NCI-H2029 (cell line): ENCODE results near the gene PKD2L1.
A peak's percentile ranks its signal among the peaks of the same experiment; 100 is the strongest.

ENCODE experiments used
- DNase-seq: peaks from one replicate; lab custom pipeline; 2025; lab: John Stamatoyannopoulos, UW

Gene PKD2L1

DNA sequence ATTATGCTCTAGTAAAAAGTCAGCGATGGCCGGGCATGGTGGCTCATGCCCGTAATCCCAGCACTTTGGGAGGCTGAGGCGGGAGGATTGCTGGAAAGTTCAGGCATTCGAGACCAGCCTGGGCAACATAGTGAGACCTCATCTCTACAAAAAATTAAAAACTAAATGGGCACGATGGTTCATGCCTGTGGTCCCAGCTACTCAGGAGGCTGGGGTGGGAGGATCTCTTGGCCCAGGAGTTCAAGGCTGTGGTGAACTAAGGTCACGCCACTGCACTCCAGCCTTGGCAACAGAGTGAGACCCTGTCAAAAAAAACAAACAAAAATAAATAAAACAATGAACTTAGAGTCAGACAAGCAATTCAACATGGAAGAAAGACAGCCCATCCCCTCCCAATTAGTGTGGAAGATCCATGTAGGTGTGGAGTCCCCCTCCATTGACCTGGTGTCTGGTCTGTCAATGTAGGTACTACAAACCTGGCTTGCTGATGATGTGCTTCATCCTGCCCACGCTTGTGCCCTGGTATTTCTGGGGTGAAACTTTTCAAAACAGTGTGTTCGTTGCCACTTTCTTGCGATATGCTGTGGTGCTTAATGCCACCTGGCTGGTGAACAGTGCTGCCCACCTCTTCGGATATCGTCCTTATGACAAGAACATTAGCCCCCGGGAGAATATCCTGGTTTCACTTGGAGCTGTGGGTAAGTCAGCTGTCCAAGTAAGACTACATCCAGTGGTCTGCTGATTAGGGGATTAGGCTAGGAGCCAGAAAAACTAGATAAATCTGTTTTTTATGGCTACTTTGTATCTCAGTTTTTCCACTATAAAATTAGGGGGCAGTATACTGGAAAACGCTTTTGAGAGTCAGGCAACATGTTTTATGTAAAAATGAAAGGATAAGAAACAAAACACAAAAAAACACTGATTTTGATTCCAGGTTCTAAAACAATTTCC lies 26.3 kb upstream of the PKD2L1 start:
- no peak for DNase-seq

DNA sequence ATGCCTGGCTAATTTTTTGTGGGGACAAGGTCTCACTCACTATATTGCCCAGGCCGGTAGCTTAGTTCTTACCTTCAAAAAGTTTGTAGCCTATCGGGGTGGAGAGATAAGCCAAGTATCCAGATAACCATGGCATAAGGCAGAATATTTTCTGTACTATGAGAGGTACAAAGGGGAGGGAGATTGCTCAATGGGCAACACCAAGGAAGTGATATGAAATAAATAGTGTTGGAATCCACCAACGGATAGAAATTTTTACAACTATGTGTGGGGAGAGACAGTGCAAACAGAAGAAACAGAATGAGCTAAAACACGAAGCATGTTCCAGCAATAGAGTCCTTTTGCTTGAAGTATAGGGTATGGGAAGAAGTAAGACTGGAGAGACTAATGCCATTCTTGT lies 25.1 kb upstream of the PKD2L1 start:
- no peak for DNase-seq

DNA sequence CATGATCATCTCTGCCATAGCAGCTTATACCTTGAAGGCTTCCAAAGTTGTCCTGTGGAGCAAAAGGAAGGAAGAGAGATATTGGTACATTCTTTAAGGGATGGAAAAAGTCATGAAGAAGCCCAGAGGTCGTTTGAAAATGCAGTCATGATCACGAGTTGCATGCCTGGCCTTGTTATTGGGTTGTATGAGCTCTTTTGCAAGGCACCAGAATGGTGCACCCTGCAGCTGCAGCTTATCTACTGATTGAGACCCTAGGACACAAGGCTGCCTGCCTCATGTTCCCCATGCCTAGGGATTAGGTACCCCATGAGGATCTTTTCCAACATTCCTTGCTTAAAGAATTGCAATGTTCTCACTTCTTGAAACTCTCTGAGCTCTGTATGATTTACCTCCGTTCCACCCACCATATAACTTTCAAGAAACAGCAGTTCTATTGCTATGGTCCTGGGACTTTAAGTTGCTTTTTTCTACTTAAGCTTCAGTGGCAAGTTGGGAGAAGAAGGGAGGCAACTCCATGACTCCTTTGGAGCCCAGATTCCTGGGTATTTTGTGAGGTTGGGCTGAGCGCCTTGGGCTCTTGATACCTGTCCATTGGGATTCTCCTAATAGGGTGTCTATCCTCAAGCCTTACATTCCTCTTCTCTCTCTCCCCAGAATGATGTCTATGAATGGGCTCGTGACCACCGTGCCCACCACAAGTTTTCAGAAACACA lies 23.9 kb upstream of the PKD2L1 start:
- DNase-seq = no peak

DNA sequence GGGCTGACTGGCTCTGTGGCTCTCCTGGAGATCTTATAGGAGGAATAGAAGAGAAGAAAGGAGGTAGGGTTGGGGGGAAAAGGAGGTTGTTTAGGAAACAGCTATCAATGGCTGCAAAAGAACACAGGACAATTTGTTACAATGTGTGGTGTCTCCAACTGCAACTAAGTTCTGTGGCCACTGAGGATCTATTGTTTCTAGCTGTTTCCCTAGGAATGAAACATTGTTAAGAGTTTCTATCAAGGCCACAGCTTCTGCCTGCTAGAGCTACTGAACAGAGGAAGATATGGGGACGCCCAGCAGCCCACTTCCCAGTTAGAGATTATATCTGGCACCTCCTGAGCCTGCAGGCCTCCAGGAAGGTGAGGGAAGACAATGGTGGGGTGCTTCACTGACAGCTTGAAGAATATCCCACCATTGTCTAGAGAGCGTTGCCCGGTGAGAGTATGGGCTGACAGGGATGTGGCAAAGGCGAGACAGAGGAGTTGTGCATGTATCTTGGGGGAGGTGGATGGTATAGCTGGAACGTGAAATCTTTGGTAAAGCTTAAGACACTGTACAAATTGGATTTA lies 21.0 kb upstream of the PKD2L1 start:
- no peak for DNase-seq

DNA sequence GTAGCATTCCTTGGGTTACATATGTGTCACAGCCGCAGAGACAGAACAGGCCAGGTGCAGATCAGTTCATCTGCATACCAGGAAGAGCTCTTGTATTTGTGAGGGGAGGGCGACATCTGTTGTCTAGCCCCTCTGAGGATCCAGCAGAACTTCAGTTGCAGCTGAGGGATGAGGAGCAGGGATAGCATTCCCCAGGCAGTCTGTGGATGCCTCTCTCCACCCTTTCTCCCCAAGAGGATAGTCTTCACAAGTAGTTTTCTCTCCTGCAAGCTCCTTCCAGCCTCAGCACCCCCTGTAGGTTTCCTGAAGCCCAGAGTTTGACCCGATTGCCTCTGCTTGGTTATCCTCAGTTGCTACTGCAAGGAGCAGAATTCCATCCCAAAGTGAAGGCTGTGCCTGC lies 19.6 kb upstream of the PKD2L1 start:
- no peak for DNase-seq

DNA sequence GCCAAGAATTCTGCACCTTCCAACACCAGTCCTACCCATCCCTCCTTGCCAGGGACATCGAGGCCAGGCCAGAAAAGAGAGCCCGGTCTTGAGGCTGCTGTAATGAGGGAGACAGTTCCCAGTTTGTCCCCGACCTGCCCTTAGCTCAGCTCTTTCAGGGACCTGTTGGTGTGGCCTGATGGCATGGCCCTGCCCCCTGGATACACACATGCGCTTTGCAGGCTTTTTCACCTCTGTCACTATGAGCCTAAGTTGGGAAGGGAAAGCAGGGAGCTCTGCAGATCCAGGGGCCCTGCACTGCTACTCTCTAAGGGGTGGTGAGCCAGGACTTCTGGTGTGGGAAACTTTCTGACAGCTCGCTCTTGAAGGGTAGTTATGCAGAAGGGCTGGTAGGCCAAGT lies 19.1 kb upstream of the PKD2L1 start:
- no peak for DNase-seq

DNA sequence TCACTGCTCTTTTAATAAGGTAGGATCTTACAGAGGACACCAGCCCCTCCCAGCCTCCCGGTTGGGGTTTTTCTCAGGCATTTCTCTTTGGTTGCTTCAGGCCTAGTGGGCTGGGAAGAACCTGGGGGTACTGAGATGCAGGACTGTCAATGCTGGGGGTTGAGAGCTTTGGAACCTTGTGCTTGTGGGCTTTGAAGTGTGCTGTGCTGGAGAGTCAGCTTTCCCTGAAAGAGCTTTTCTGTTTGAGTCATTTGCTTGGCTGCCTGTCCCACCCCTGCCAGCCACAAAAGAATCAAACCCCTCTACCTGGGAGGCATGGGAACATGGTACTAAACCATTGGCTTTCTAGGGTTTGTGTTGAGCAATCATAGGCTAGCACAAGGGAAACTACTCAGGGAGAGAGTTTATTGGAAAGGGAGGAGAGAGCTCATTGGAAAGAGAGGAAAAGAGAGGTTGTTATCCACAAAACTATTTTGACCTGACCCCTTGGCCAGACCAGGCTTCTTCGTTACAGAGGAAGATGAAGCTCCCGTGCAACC lies 18.4 kb upstream of the PKD2L1 start:
- DNase-seq = no peak

DNA sequence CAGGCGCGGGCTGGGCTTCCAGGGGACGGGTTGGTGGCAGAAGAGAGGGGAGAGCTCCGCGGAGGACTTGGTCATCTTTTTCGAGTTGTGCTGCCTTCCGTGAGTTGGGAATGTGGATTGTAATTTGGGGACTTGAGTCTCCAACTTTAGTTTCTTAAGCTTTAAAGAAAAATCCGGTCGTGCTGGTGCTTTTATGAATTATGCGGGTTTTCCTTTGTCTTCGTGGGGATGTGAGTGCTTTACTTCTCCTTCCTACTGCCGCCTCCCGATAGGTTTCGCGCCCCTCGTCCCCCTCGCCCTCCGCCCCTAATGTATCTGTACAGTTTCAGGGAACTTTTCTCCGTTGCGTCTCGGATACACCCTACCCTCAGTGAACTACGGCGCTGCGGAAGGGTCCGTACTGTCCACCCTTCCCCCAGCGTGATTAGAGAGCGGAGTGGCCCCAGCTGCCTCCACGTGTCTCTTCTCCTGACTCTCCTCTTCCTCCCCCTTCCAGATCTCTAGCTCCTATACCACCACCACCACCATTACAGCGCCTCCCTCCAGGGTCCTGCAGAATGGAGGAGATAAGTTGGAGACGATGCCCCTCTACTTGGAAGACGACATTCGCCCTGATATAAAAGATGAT lies 17.7 kb upstream of the PKD2L1 start:
- DNase-seq = no peak

DNA sequence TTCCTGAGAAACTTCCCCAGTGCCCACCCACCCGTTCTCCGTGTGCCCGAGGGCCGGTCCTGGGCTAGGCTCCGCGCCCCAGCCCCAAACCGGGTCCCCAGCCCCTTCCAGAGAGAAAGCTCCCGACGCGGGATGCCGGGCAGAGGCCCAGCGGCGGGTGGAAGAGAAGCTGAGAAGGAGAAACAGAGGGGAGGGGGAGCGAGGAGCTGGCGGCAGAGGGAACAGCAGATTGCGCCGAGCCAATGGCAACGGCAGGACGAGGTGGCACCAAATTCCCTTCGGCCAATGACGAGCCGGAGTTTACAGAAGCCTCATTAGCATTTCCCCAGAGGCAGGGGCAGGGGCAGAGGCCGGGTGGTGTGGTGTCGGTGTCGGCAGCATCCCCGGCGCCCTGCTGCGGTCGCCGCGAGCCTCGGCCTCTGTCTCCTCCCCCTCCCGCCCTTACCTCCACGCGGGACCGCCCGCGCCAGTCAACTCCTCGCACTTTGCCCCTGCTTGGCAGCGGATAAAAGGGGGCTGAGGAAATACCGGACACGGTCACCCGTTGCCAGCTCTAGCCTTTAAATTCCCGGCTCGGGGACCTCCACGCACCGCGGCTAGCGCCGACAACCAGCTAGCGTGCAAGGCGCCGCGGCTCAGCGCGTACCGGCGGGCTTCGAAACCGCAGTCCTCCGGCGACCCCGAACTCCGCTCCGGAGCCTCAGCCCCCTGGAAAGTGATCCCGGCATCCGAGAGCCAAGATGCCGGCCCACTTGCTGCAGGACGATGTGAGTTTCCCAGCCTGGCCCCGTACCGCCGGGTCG lies 16.9 kb upstream of the PKD2L1 start, which contains the start of gene SCD:
TSS of gene SCD (plus strand) at position 469 of the 803 bp plus-strand sequence. CDS start at position 741, 272 bp downstream.
- DNase-seq = peak; percentile 43

DNA sequence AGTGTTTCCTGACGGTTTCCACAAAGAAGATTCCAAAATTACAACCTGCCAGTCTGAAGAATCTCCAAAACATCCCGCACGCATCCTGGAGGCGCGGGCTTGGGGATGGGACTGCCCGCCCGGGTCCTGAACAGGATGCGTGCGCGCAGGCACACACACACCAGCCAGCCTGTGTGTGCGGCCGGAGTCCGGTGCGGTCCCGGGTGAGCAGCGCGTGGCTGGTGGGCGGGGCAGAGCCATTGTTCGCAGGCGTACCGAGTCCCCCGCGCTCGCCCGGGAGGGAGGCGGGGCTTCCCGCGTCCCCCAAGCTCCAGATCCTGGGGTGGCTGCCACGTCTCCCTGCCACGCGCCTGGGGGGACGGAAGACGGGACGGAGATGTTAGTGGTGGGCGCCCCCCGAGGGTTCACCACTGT lies 16.3 kb upstream of the PKD2L1 start:
- no peak for DNase-seq

DNA sequence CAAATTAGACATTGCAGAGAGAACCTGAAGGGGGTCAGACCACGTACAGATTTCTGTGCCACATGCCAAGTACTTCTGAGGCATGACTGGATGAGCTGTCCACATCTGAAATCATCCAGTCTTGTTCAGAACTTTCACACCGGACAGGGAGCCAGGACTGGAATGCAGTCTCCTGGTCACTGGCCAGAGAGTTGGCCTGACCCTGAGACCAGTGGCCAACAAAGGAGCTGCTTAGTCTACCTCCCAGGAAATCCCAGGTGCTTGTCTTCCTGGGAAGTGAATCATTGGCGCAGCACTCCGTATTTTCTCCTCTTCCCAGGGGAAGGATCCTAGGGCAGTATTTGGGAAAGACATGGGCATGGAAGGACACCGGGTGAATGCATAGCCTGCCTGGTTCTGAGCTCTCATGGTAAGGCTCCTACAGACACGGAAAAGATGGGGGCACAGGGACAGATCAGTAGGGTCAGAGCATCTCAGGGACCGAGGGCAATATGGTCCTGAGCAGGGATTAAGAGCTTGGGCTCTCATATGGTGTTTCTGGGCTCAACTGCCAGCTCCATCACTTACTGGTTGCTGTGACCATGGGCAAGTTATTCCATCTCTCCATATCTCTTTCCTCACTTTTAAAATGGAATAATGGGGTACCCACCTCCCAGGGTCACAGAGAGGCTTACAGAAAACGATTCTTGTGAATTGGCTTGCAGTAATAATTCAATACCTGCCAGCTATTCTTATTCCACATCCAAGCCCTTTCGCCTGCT lies 15.7 kb upstream of the PKD2L1 start:
- DNase-seq = no peak

DNA sequence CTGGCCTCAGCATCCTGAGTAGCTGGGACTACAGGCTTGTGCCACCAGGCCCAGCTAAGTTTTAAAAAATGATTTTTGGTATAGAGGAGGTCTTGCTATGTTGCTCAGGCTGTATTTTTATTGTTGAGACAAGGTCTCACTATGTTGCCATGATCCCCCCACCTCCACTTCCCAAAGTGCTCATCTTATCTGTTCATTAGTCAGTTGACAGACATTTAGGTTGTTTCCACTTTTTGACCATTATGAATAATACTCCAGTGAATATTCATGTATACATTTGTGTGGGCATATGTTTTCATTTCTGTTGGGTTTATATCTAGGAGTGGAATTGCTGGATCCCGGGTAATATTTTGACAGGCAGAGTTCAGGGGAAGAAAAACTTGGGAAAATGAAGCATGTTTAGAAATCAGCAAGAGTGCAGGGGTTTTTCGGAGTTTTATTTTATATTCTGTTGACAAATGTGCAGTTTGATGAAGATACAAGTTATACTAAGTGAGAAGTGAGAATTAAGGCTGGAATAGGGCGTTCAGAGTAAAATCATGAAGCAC lies 14.3 kb upstream of the PKD2L1 start:
- DNase-seq = no peak

DNA sequence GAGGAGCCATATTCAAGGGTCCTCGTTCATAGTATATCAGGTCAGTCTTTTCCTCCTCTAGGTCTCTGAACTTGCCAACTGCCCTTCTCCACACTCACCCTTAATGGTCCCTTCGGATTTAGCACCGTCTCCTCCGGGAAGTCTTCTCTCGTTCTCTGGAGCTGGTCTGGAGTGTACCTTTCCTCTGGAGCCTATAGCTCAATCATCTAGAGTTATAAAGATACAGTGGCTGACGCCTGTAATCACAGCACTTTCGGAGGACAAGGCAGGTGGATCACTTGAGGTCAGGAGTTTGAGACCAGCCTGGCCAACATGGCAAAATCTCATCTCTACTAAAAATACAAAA lies 12.6 kb upstream of the PKD2L1 start:
- DNase-seq = no peak

DNA sequence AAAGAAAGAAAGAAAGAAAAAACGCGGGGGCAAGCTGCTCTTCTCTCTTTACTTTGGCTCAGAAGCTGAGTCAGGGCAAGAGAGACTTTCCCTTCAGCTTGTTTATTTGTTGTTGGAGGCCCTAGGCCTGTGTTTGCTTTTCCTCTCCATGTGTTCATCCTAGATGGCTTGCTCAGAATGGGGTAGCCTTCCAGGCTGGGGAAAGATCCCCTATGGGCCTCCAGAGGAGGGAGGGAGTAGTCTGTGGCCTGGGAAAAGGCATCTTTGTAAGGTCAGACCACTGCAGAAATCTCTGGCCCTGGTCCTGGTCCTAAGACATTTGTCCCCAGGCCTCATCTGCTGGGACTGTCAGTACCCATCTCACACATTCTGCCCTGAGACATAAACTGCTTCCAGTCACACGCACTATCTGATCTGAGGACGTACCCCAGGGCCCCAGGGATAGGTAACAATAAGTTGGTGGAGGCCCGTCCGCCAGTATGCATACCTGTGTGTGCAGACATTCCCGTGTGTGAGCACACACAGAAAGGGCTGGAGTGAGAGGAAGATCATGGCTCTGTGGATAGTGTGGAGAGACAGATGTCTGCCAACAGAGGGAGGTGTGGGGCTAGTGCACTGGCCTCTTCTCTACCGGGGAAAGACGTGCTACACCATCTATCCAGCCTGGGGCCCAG lies 12.1 kb upstream of the PKD2L1 start:
- DNase-seq = no peak

DNA sequence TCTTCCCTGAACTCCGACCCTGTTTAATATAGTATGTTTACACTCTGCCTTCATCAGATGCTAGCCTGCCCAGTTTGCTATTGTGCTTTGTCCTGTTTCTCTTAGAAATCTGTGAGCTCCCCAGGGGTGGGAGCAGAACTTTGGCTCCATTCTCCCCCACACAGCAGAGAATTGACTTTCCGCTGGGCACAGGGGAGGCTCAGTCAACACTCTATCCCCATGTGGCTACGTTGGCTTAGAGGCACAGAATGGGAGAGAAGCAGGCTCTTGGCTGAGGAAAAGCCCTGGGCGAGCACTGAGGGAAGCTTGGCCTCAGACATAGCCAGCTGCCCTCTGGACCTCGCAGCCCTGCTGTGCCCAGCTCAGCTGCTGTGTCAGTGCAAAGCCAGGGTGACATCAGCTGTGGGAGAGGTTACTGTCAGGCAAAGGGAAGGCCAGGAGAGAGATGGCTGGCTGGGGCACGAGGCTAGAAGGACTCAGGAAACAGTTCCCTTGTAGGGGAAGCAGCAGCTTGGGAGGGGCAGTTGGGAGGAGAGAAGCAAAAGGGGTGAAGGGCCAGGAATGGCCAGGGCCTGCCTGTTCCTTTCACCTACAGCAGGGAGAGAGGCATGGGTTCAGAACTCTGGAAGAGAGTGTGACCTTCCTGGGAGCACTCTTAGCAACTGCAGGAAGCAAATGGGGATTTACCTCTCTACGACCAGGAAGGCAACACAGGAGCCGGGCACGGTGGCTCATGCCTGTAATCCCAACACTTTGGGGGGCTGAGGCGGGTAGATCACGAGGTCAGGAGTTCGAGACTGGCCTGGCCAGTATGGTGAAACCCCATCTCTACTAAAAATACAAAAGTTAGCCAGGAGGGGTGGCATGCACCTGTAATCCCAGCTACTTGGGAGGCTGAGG lies 11.2 kb upstream of the PKD2L1 start:
- DNase-seq = no peak

DNA sequence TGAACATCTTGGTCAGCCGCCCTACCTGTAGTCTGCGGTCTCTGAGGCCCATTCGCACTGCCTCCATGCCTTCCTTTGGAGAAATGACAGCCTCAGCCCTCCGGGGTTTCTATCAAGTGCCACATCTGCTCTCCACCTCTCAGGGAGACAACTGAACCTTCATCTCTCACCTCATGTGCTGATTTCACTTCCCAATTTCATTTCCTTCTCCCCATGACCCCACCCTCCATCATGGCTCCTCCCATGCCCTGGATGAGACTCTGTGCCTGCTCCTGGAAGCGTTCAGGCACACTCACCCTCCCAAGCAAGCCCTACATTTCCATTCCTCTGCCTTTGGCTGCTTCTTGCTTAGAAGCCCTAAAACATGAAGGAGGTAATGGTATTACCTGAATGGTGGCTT lies 9.2 kb upstream of the PKD2L1 start:
- no peak for DNase-seq

DNA sequence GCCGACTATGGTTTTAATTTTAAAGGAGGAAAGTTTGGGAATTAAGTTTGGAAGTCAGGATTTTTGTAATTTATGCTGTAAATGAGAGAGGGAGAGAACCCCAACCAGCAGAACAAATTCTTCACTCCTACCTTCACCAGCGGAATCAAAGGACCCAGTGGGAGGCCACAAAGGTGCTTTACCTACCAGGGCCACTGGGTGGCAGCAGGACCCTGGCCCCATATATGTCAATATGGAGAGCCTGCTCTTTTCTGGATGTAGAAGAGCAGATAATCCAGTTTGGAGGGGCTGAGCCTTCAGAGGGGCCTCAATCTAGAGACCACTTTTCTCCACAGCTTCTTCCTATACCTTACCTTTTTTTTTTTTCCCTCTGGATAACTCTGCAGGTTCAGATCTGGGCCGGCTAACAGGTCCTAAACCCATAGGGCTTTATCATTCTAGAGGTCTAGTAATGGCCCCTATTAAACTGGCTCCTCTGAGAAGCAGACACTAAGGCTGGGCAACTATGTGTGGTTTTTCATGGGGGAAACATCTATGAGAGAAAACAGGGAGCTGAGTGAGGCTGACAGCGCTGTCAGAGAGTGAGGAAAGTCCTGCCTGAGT lies 8.5 kb upstream of the PKD2L1 start:
- peak; percentile 15 for DNase-seq

DNA sequence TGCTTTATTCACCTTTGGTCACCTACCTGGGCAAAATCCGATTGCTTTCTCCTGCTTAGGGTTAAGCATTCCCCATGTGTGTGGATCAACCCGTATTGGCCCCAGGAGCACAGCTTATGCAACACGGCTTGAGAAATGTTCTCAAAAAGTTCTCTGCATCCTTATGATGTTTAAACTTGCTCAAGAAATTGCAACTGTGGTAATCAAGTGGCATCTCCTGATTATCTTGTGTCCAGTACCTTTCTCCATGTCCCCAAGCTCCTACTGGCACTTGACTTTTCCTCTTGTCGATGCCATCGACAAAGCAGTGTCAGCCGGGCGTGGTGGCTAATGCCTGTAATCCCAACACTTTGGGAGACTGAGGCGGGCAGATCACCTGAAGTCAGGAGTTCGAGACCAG lies 4.7 kb upstream of the PKD2L1 start:
- DNase-seq = no peak
